ENCODE results near the gene AFG3L2.

- TF ChIP-seq CTCF (IDR thresholded peaks at IDR 0.05; ENCODE audit: low read length) (0 out of 2 replicates have a peak, but pooled peaks have one; percentile 23), EZH2 (IDR thresholded peaks at IDR 0.05; ENCODE audit: borderline replicate concordance, low read length) (no peak)
Observed at GRCh38 chr18:12283256-12283655, 93.8 kb downstream of the AFG3L2 start.

All from OCI-LY1 (cell line).